Breast epithelium (tissue), 4 donors: Measurements from ENCODE around the gene STARD5. TPM values are rescaled to one million over a fixed set of nuclear protein-coding genes. Genes with fewer than 3 reads are reported as not detected.

Experiments used
- DNase-seq, 2 donors: peaks; one replicate each; pipeline ENCODE4 v3.0.0-alpha.2; 2019; ENCODE audit warnings: low spot score in 2 of 2
- H3K27ac ChIP-seq, 2 donors: fragments of 200-600 bp; sonication (generic) in 1 of 2; one replicate each; pipeline ENCODE4 v1.5.1; 2016 to 2019; ENCODE audit warnings: mild to moderate bottlenecking in 1 of 2
- H3K27me3 ChIP-seq, 2 donors: fragments of 200-600 bp; sonication (generic) in 1 of 2; one replicate each; pipeline versions ENCODE4 v1.5.1 to v1.6.0; 2017 to 2019; ENCODE audit warnings: control low read depth in 1 of 2, mild to moderate bottlenecking in 1 of 2
- H3K36me3 ChIP-seq: fragments of 200-600 bp; one replicate; pipeline ENCODE4 v1.5.1; 2019
- H3K4me1 ChIP-seq, 2 donors: fragments of 200-600 bp; sonication (generic); one replicate each; pipeline ENCODE4 v1.5.1; 2016 to 2019; ENCODE audit warnings: control low read depth in 1 of 2
- H3K4me3 ChIP-seq, 3 donors: fragments of 200-600 bp; sonication (generic); 1 replicate in 2 of 3; 2 replicates in 1 of 3; pipeline ENCODE4 v1.5.1; 2016 to 2019; ENCODE audit warnings: mild to moderate bottlenecking in 3 of 3, moderate library complexity in 2 of 3
- H3K9me3 ChIP-seq, 2 donors: fragments of 200-600 bp; sonication (generic) in 1 of 2; one replicate each; pipeline ENCODE4 v1.5.1; 2016 to 2019; ENCODE audit warnings: control low read depth in 1 of 2
- POLR2A ChIP-seq: fragments of 450-650 bp; IDR thresholded peaks from one replicate; pipeline ENCODE4 v1.6.1; 2016; ENCODE audit warnings: antibody characterized with exemption, mild to moderate bottlenecking, moderate library complexity
- POLR2AphosphoS5 ChIP-seq, 3 donors: sonication (generic); formaldehyde crosslinking; IDR thresholded peaks; one replicate each; pipeline ENCODE4 v1.6.1; 2017; ENCODE audit warnings: antibody characterized with exemption in 3 of 3
- intact Hi-C: fragments of 100-400 bp; cut with DNase I; formaldehyde crosslinking; loops from one replicate; pipeline ENCODE4 v1.15.1; 2023; ENCODE audit warnings: low total_unique reads
- total RNA-seq, 3 donors: library from RNA; depleted of rRNA; stranded (reverse); fragments of >200 nt; gene quantifications; one replicate each; pipeline ENCODE4 v1.1.0, GENCODE V29; 2016
- TF ChIP-seq, protein P1 (sequence below), 3 donors: fragments of 450-650 bp; IDR thresholded peaks; one replicate each; pipeline ENCODE4 v1.5.1; 2016 to 2017; ENCODE audit warnings: antibody characterized with exemption in 3 of 3, mild to moderate bottlenecking in 3 of 3, moderate library complexity in 3 of 3

STARD5 gene
- total RNA-seq, 3 donors from 2014 or later: 3.2 to 9.5 (median 6.7) TPM

- no peaks in the 10 kb centered on the region for H3K4me1 ChIP-seq
- DNase-seq: no peak
- no peak overlapping the region for H3K4me3 ChIP-seq
- TF ChIP-seq, protein P1, sequence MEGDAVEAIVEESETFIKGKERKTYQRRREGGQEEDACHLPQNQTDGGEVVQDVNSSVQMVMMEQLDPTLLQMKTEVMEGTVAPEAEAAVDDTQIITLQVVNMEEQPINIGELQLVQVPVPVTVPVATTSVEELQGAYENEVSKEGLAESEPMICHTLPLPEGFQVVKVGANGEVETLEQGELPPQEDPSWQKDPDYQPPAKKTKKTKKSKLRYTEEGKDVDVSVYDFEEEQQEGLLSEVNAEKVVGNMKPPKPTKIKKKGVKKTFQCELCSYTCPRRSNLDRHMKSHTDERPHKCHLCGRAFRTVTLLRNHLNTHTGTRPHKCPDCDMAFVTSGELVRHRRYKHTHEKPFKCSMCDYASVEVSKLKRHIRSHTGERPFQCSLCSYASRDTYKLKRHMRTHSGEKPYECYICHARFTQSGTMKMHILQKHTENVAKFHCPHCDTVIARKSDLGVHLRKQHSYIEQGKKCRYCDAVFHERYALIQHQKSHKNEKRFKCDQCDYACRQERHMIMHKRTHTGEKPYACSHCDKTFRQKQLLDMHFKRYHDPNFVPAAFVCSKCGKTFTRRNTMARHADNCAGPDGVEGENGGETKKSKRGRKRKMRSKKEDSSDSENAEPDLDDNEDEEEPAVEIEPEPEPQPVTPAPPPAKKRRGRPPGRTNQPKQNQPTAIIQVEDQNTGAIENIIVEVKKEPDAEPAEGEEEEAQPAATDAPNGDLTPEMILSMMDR (IDR thresholded peaks at IDR 0.05): no peak
- TF ChIP-seq POLR2A: no peak
- H3K27ac ChIP-seq: no peak overlapping the region
- intact Hi-C loops: no loop called here
- no peaks in the 10 kb centered on the region for H3K27me3 ChIP-seq
- H3K9me3 ChIP-seq: no peaks in the 10 kb centered on the region
- no peaks in the 10 kb centered on the region for H3K36me3 ChIP-seq
These were observed 39.3 kb upstream of the STARD5 start for GRCh38 chr15:81363276-81363675.

- intact Hi-C loops: no loop called here
- DNase-seq: no peak
- Histone ChIP-seq H3K36me3 (no peaks in the 10 kb centered on the region), H3K9me3 (no peaks in the 10 kb centered on the region), H3K27ac (no peak overlapping the region), H3K4me1 (no peaks in the 10 kb centered on the region), H3K4me3 (no peak overlapping the region), H3K27me3 (no peaks in the 10 kb centered on the region)
- TF ChIP-seq, protein P1 (IDR thresholded peaks at IDR 0.05): no peak
- no peak for TF ChIP-seq POLR2AphosphoS5 (IDR thresholded peaks at IDR 0.05)
These were observed 38.8 kb upstream of the STARD5 start for GRCh38 chr15:81362790-81363189.

DNA sequence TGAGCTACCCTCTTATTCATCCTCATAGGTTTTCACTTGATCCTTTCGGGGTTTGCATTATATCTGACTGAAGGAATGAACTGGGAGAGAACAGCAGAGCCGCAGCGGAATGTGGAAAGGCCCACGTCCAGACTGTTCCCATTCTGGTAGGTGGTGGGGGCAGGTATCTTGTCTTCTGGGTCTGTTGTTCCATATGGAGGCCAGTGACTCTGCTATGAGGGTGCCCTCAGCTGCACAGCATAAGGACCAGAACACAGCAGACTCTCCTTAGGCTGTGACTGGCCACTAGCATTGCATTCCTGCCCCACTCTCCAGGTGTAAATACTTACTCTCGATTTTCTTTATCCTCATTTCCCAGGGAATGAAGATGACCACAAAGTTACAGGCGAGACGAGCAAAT is 38.0 kb upstream of the STARD5 start:
- no peaks in the 10 kb centered on the region for H3K27me3 ChIP-seq

DNA sequence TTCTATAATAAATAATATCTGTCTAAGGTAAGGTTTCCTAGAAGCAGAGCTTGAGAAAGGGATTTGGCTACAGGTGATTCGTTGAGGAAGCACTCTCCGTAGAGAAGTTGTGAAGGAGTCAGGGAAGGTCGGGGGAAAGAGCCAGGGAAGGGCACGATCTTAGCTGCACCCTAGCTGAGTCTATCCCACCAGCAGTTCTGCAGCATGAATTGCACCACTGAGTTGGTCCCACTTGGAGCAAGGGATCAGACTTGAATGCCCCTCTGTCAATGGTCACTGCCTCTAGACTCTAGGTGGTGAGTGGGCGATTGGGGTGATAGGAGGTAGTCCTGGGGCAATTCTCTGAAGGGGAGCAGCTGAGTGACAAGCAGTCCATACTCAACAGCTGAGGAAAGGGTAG is 36.5 kb upstream of the STARD5 start:
- intact Hi-C loops: no loop called here
- Histone ChIP-seq H3K4me3 (no peak overlapping the region), H3K27me3 (no peaks in the 10 kb centered on the region)

More for the DNA sequence above, 38.0 kb upstream of the STARD5 start:
- intact Hi-C loops: no loop called here
- no peaks in the 10 kb centered on the region for H3K9me3 ChIP-seq
- H3K4me3 ChIP-seq: no peak overlapping the region
- TF ChIP-seq POLR2AphosphoS5 (IDR thresholded peaks at IDR 0.05) (no peak), POLR2A (no peak)
- TF ChIP-seq, protein P1 (IDR thresholded peaks at IDR 0.05): no peak
- H3K27ac ChIP-seq: no peak overlapping the region
- no peaks in the 10 kb centered on the region for H3K36me3 ChIP-seq
- no peak for DNase-seq
- no peaks in the 10 kb centered on the region for H3K4me1 ChIP-seq

GRCh38 chr15:81358248-81358647 is 34.3 kb upstream of the STARD5 start:
- Histone ChIP-seq H3K36me3 (no peaks in the 10 kb centered on the region), H3K27ac (no peak overlapping the region), H3K4me3 (no peak overlapping the region), H3K27me3 (no peaks in the 10 kb centered on the region), H3K4me1 (no peaks in the 10 kb centered on the region), H3K9me3 (no peaks in the 10 kb centered on the region)
- TF ChIP-seq, protein P1 (IDR thresholded peaks at IDR 0.05): no peak
- TF ChIP-seq POLR2A (no peak), POLR2AphosphoS5 (IDR thresholded peaks at IDR 0.05) (no peak)
- intact Hi-C loops: no loop called here
- DNase-seq: no peak

More for the DNA sequence above, 36.5 kb upstream of the STARD5 start:
- Histone ChIP-seq H3K27ac (no peak overlapping the region), H3K9me3 (no peaks in the 10 kb centered on the region), H3K4me1 (no peaks in the 10 kb centered on the region), H3K36me3 (no peaks in the 10 kb centered on the region)
- DNase-seq: no peak
- TF ChIP-seq POLR2AphosphoS5 (IDR thresholded peaks at IDR 0.05) (no peak), POLR2A (no peak)
- TF ChIP-seq, protein P1 (IDR thresholded peaks at IDR 0.05): no peak
